Keratinocyte (primary cell): ENCODE measurements around the gene ATXN10. TPM values are rescaled to one million over a fixed set of nuclear protein-coding genes. Genes with fewer than 3 reads are reported as not detected.

Experiments
- DNase-seq: peaks from one replicate; pipeline ENCODE4 v3.0.0-alpha.2; 2011; ENCODE audit warnings: low read depth, missing footprints, low spot score
- FAIRE-seq: peaks from 2 replicates; lab custom pipeline; 2011; peaks lifted over from hg19 to GRCh38; lab: Jason Lieb, UNC
- H2AFZ ChIP-seq: 2 replicates; pipeline ENCODE4 v1.6.0; 2012; ENCODE audit warnings: low read length, control low read depth, inconsistent platforms; ENCODE audit not compliant: control insufficient read depth
- H3K27ac ChIP-seq: 2 replicates; pipeline ENCODE4 v1.5.1; 2011; ENCODE audit warnings: low read length; ENCODE audit not compliant: control insufficient read depth, insufficient read depth
- H3K27me3 ChIP-seq: 3 replicates; pipeline ENCODE4 v1.6.0; 2011; ENCODE audit warnings: low read length; ENCODE audit not compliant: control insufficient read depth, insufficient read depth; ENCODE audit errors: extremely low read depth
- H3K36me3 ChIP-seq, 2 experiments: 2 replicates in 1 of 2; 3 replicates in 1 of 2; pipeline ENCODE4 v1.5.1; 2011; ENCODE audit warnings: low read length in 2 of 2, mild to moderate bottlenecking in 1 of 2; ENCODE audit not compliant: control insufficient read depth in 2 of 2, insufficient read depth in 2 of 2; ENCODE audit errors: extremely low read depth in 1 of 2
- H3K4me1 ChIP-seq: 3 replicates; pipeline ENCODE4 v1.5.1; 2011; ENCODE audit warnings: low read length; ENCODE audit not compliant: control insufficient read depth, insufficient read depth; ENCODE audit errors: extremely low read depth
- H3K4me2 ChIP-seq: 3 replicates; pipeline ENCODE4 v1.6.0; 2011; ENCODE audit warnings: low read depth, low read length; ENCODE audit not compliant: control insufficient read depth, insufficient read depth; ENCODE audit errors: extremely low read depth
- H3K4me3 ChIP-seq, 3 experiments: fragments of 200-600 bp in 1 of 3; sonication (generic) in 1 of 3; 2 replicates in 2 of 3; 3 replicates in 1 of 3; pipeline ENCODE4 v1.5.1; 2011 to 2016; ENCODE audit warnings: low read length in 3 of 3, mild to moderate bottlenecking in 3 of 3, control low read depth in 2 of 3, inconsistent platforms in 1 of 3, low read depth in 1 of 3, mixed read lengths in 1 of 3, mixed run types in 1 of 3, moderate library complexity in 1 of 3; ENCODE audit not compliant: control insufficient read depth in 2 of 3, insufficient read depth in 2 of 3; ENCODE audit errors: extremely low read depth in 1 of 3
- H3K79me2 ChIP-seq: 2 replicates; pipeline ENCODE4 v1.6.0; 2012; ENCODE audit warnings: low read length; ENCODE audit not compliant: control insufficient read depth, insufficient read depth
- H3K9ac ChIP-seq: 3 replicates; pipeline ENCODE4 v1.6.0; 2011; ENCODE audit warnings: low read length; ENCODE audit not compliant: control insufficient read depth, insufficient read depth; ENCODE audit errors: extremely low read depth
- H3K9me1 ChIP-seq: 3 replicates; pipeline ENCODE4 v1.6.0; 2011; ENCODE audit warnings: low read length; ENCODE audit not compliant: control insufficient read depth, insufficient read depth; ENCODE audit errors: extremely low read depth
- H3K9me3 ChIP-seq: 2 replicates; pipeline ENCODE4 v1.5.1; 2012; ENCODE audit warnings: low read depth, low read length; ENCODE audit not compliant: control insufficient read depth
- H4K20me1 ChIP-seq: 3 replicates; pipeline ENCODE4 v1.6.0; 2011; ENCODE audit warnings: low read length; ENCODE audit not compliant: control insufficient read depth, insufficient read depth; ENCODE audit errors: extremely low read depth
- EZH2 ChIP-seq: IDR thresholded peaks from one replicate; pipeline ENCODE4 v1.6.1; 2012; ENCODE audit warnings: inconsistent platforms, mild to moderate bottlenecking, low read length, moderate library complexity
- dilution Hi-C: fragments of 300-500 bp; cut with MboI; formaldehyde crosslinking; loops from one replicate; pipeline ENCODE4 v1.7.0; 2020; ENCODE audit warnings: low sequenced_read_pairs; ENCODE audit not compliant: extremely low pct_ligation_motif_present
- polyA plus RNA-seq, 5 experiments: library from polyadenylated mRNA; depleted of rRNA in 3 of 5; stranded (reverse) in 3 of 5; stranded (forward) in 1 of 5; unstranded in 1 of 5; fragments of >200 nt; gene quantifications; 1 replicate in 1 of 5; 2 replicates in 3 of 5; 3 replicates in 1 of 5; pipeline versions ENCODE4 v1.2.1 to v1.2.3, GENCODE V29; 2011 to 2012; ENCODE audit warnings: missing spikeins in 2 of 5, low read depth in 1 of 5, low replicate concordance in 1 of 5
- small RNA-seq, 3 experiments: library from RNA; depleted of rRNA; stranded (forward); fragments of <200 nt; gene quantifications; one replicate each; pipeline ENCODE3, GENCODE V24; 2012; ENCODE audit warnings: low read depth in 3 of 3, low replicate concordance in 1 of 3; ENCODE audit not compliant: insufficient read length in 3 of 3
- TF ChIP-seq, protein P1 (sequence below), 3 experiments: IDR thresholded peaks in 1 of 3; conservative IDR thresholded peaks in 1 of 3; optimal IDR thresholded peaks in 1 of 3; 2 replicates in 2 of 3; 3 replicates in 1 of 3; pipeline versions ENCODE3 to v1.5.1; 2011; ENCODE audit warnings: low read length in 3 of 3, mild to moderate bottlenecking in 3 of 3, moderate library complexity in 2 of 3, control low read depth in 1 of 3, inconsistent platforms in 1 of 3; ENCODE audit not compliant: insufficient read depth in 2 of 3; ENCODE audit errors: extremely low read depth in 1 of 3

The ATXN10 gene
- polyA plus RNA-seq, 1 donor (not counting 4 experiments of a cell fraction or from before 2014, with no cell fraction given), result 276 TPM

DNA sequence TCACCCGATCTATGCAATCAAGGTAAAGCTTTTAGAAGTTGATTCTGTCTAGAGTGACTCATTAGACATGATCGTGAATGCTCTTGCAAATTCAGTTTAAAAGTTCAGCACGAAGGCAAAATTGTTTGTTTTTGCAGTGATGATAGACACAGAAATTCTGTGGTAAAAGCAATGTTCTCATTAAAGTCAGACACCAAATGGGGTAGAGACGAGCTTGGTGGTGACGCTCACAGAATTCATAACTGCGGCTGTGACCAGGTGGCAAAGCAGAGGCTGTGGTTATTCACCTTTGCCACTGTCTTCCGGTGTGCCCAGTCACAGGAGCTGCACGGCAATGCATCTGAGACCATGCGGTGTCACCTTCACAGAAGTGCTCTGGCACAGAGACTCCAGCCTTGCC lies 221.9 kb downstream of the ATXN10 start:
- H3K27me3 ChIP-seq, result peaks cover 10% of the 10 kb centered on the region
- no peaks in the 10 kb centered on the region for H3K36me3 ChIP-seq
- no peak overlapping the region for H3K27ac ChIP-seq
- peaks cover 10% of the 10 kb centered on the region for H3K4me1 ChIP-seq
- H3K9ac ChIP-seq, result no peak overlapping the region
- no peak overlapping the region for H3K4me3 ChIP-seq
- no peaks in the 10 kb centered on the region for H3K9me1 ChIP-seq
- no peak overlapping the region for H3K4me2 ChIP-seq
- no peak overlapping the region for H2AFZ ChIP-seq
- H3K79me2 ChIP-seq, result no peaks in the 10 kb centered on the region
- FAIRE-seq, result peak; percentile 60
- DNase-seq, result no peak
- no peaks in the 10 kb centered on the region for H3K9me3 ChIP-seq
- no peak for TF ChIP-seq EZH2
- TF ChIP-seq, protein P1, sequence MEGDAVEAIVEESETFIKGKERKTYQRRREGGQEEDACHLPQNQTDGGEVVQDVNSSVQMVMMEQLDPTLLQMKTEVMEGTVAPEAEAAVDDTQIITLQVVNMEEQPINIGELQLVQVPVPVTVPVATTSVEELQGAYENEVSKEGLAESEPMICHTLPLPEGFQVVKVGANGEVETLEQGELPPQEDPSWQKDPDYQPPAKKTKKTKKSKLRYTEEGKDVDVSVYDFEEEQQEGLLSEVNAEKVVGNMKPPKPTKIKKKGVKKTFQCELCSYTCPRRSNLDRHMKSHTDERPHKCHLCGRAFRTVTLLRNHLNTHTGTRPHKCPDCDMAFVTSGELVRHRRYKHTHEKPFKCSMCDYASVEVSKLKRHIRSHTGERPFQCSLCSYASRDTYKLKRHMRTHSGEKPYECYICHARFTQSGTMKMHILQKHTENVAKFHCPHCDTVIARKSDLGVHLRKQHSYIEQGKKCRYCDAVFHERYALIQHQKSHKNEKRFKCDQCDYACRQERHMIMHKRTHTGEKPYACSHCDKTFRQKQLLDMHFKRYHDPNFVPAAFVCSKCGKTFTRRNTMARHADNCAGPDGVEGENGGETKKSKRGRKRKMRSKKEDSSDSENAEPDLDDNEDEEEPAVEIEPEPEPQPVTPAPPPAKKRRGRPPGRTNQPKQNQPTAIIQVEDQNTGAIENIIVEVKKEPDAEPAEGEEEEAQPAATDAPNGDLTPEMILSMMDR (optimal IDR thresholded peaks at IDR 0.05 in 1 of 3, IDR thresholded peaks at IDR 0.05 in 1 of 3, conservative IDR thresholded peaks at IDR 0.05 in 1 of 3; ENCODE audit: extremely low read depth in 1 of 3, insufficient read depth in 2 of 3, low read length in 3 of 3), result no peak
- dilution Hi-C loops, result no loop called here
- no peaks in the 10 kb centered on the region for H4K20me1 ChIP-seq

Small RNA genes lying within 50 kb of the gene (small RNA-seq; reads per million reads assigned to genes)
- gene MIR4762 (0 to 0.67 (median 0.07) reads per million in 3 experiments), gene RNU6-1161P (0 reads per million in 3 experiments)

Other genes starting within 250 kb of the ATXN10 start
- 9.7 to 24.4 TPM (median 13.7 TPM) in 3 replicates for gene FBLN1, start 169.0 kb upstream of the ATXN10 start, polyA plus RNA-seq